ENCODE measurements around the gene OR2A42. TPM values are rescaled to one million over a fixed set of nuclear protein-coding genes. Genes with fewer than 3 reads are reported as not detected.
"Not testable (repeated sequence)": the region's sequence is repeated elsewhere in the genome, so short reads cannot be mapped to it uniquely, and the experiment has no call there.

OR2A42 gene
- total RNA-seq, 3 donors from 2014 or later, result 0.32 TPM; not detected in 2

DNA sequence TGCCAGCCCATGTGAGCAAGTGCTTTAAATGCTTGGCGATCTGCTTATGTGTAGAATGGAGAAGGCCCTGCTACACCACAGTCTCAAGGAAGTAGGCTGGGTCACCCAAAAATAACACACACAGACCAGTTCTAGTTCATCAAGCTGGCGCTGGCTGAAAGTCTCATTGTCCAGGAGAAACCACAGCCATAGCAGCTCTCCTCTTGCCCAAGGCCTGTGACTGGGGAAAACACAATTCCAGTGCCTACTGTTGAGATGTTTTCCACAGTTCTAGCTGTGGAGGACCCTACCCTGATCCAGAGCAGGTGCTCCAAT lies 60.3 kb downstream of the OR2A42 start:
- H3K36me3 ChIP-seq (ENCODE audit: low read depth); DNase-seq; H3K4me1 ChIP-seq (ENCODE audit: low read depth); intact Hi-C loops (cut with DNase I, micrococcal nuclease); H3K9me3 ChIP-seq; H3K4me3 ChIP-seq: not testable (repeated sequence)
- ATAC-seq, result peak; percentile 21

- intact Hi-C loops (cut with DNase I, micrococcal nuclease); H3K4me3 ChIP-seq; H3K36me3 ChIP-seq (ENCODE audit: low read depth); H3K9me3 ChIP-seq; H3K4me1 ChIP-seq (ENCODE audit: low read depth): not testable (repeated sequence)
- ATAC-seq (peak; percentile 86), DNase-seq (peak in 1 of 3 donors; percentile 31)
These were observed 60.8 kb downstream of the OR2A42 start for GRCh38 chr7:144178380-144179164.

Other genes with a start within 250 kb of the OR2A42 start
- gene OR6B1, start 239.3 kb downstream of the OR2A42 start, total RNA-seq, result not detected
- not detected for gene OR2A5, start 190.7 kb downstream of the OR2A42 start, total RNA-seq
- gene OR2A25, start 169.8 kb downstream of the OR2A42 start, total RNA-seq, result not detected
- not detected for gene OR2A12, start 153.3 kb downstream of the OR2A42 start, total RNA-seq
- gene OR2A2, start 130.0 kb downstream of the OR2A42 start, total RNA-seq, result not detected
- gene OR2A14, start 116.4 kb downstream of the OR2A42 start, total RNA-seq, result not detected
- 1 to 10 TPM; 7.3 to 9.5 (median 8.6) TPM for gene CTAGE4, start 56.1 kb downstream of the OR2A42 start, total RNA-seq
- 10 to 100 TPM in 2 of 3 donors, under 1 TPM in 1; 0.51 to 62.2 (median 41.7) TPM for gene ARHGEF35, start 43.8 kb downstream of the OR2A42 start, total RNA-seq
- 10 to 100 TPM; 12.4 to 46.2 (median 16.2) TPM for gene OR2A7, start 25.2 kb upstream of the OR2A42 start, total RNA-seq
- 10 to 100 TPM in 1 of 3 donors, 1 to 10 TPM in 2; 1.7 to 13.8 (median 4.0) TPM for gene CTAGE8, start 29.7 kb upstream of the OR2A42 start, total RNA-seq
- gene OR2A1, start 72.8 kb upstream of the OR2A42 start, total RNA-seq, result not detected
- gene ARHGEF5, start 115.8 kb upstream of the OR2A42 start, total RNA-seq, result 100 to 1,000 TPM in 1 of 3 donors, 10 to 100 TPM in 2; 54.7 to 102 (median 68.9) TPM
- gene NOBOX, start 164.1 kb upstream of the OR2A42 start, total RNA-seq, result not detected